H9 (cell line): ENCODE results near the gene TSNAXIP1. TPM values are rescaled to one million over a fixed set of nuclear protein-coding genes. Genes with fewer than 3 reads are reported as not detected.

ENCODE experiments used
- DNase-seq: peaks from one replicate; pipeline ENCODE4 v3.0.0-alpha.2; 2017
- H2AFZ ChIP-seq: one replicate; pipeline ENCODE4 v1.6.1; 2013; ENCODE audit warnings: mild to moderate bottlenecking, low read length, control low read depth, moderate library complexity
- H2AK5ac ChIP-seq: 2 replicates; pipeline ENCODE4 v1.6.1; 2013; ENCODE audit warnings: low read length, control low read depth, mixed read lengths; ENCODE audit not compliant: insufficient read length
- H2BK120ac ChIP-seq: one replicate; pipeline ENCODE4 v1.6.1; 2013; ENCODE audit warnings: low read depth, mild to moderate bottlenecking, low read length, control low read depth, inconsistent platforms; ENCODE audit not compliant: poor library complexity, severe bottlenecking
- H2BK12ac ChIP-seq: 2 replicates; pipeline ENCODE4 v1.6.1; 2013; ENCODE audit warnings: low read length, control low read depth, mixed read lengths, low read depth; ENCODE audit not compliant: insufficient read length
- H2BK15ac ChIP-seq: 2 replicates; pipeline ENCODE4 v1.6.1; 2013; ENCODE audit warnings: low read depth, low read length, control low read depth
- H2BK20ac ChIP-seq: one replicate; pipeline ENCODE4 v1.6.1; 2013; ENCODE audit warnings: low read depth, mild to moderate bottlenecking, low read length, control low read depth, inconsistent platforms; ENCODE audit not compliant: poor library complexity, severe bottlenecking
- H2BK5ac ChIP-seq: 2 replicates; pipeline ENCODE4 v1.6.1; 2013; ENCODE audit warnings: low read length, control low read depth, mixed read lengths; ENCODE audit not compliant: insufficient read length
- H3K14ac ChIP-seq: 2 replicates; pipeline ENCODE4 v1.6.1; 2013; ENCODE audit warnings: low read length, control low read depth; ENCODE audit not compliant: insufficient read depth
- H3K18ac ChIP-seq: 2 replicates; pipeline ENCODE4 v1.6.1; 2013; ENCODE audit warnings: low read depth, mild to moderate bottlenecking, mixed read lengths, low read length, control low read depth; ENCODE audit not compliant: insufficient read length
- H3K23ac ChIP-seq: 2 replicates; pipeline ENCODE4 v1.6.1; 2013; ENCODE audit warnings: low read length, control low read depth, mixed read lengths, low read depth; ENCODE audit not compliant: insufficient read length
- H3K23me2 ChIP-seq: 2 replicates; pipeline ENCODE4 v1.6.1; 2013; ENCODE audit warnings: low read depth, mild to moderate bottlenecking, mixed read lengths, low read length, control low read depth; ENCODE audit not compliant: insufficient read length, poor library complexity, severe bottlenecking
- H3K27ac ChIP-seq: 2 replicates; pipeline ENCODE4 v1.5.1; 2013; ENCODE audit warnings: low read length, control low read depth, mixed read lengths, low read depth; ENCODE audit not compliant: insufficient read length
- H3K27me3 ChIP-seq: 2 replicates; pipeline ENCODE4 v1.6.1; 2013; ENCODE audit warnings: low read length, control low read depth, inconsistent platforms; ENCODE audit not compliant: insufficient read depth
- H3K4ac ChIP-seq: 2 replicates; pipeline ENCODE4 v1.6.1; 2013; ENCODE audit warnings: low read depth, mild to moderate bottlenecking, control low read depth, inconsistent platforms, low read length, moderate library complexity
- H3K4me1 ChIP-seq: 2 replicates; pipeline ENCODE4 v1.6.1; 2013; ENCODE audit warnings: low read length, control low read depth, inconsistent platforms; ENCODE audit not compliant: insufficient read depth
- H3K4me2 ChIP-seq: 2 replicates; pipeline ENCODE4 v1.6.1; 2013; ENCODE audit warnings: low read length, control low read depth, mixed read lengths; ENCODE audit not compliant: insufficient read length, insufficient read depth
- H3K56ac ChIP-seq: 2 replicates; pipeline ENCODE4 v1.6.1; 2013; ENCODE audit warnings: low read depth, mild to moderate bottlenecking, mixed read lengths, low read length, control low read depth; ENCODE audit not compliant: insufficient read length
- H3K79me1 ChIP-seq: 2 replicates; pipeline ENCODE4 v1.6.1; 2013; ENCODE audit warnings: low read depth, mild to moderate bottlenecking, moderate library complexity, low read length, control low read depth, inconsistent platforms; ENCODE audit not compliant: insufficient read depth, poor library complexity, severe bottlenecking
- H3K79me2 ChIP-seq: 2 replicates; pipeline ENCODE4 v1.6.1; 2013; ENCODE audit warnings: low read length, control low read depth, inconsistent platforms; ENCODE audit not compliant: insufficient read depth
- H3K9ac ChIP-seq: 2 replicates; pipeline ENCODE4 v1.6.1; 2013; ENCODE audit warnings: low read length, control low read depth, mixed read lengths; ENCODE audit not compliant: insufficient read length; ENCODE audit errors: extremely low read depth
- H3K9me3 ChIP-seq: one replicate; pipeline ENCODE4 v1.6.1; 2013; ENCODE audit warnings: low read depth, low read length, inconsistent platforms; ENCODE audit not compliant: control insufficient read depth
- H3T11ph ChIP-seq: one replicate; pipeline ENCODE4 v1.6.1; 2013; ENCODE audit warnings: mild to moderate bottlenecking, low read length, control low read depth, inconsistent platforms
- H4K20me1 ChIP-seq: one replicate; pipeline ENCODE4 v1.6.1; 2013; ENCODE audit not compliant: control insufficient read depth, insufficient read length, insufficient read depth
- H4K5ac ChIP-seq: 2 replicates; pipeline ENCODE4 v1.6.1; 2013; ENCODE audit warnings: low read depth, mild to moderate bottlenecking, mixed read lengths, low read length, control low read depth; ENCODE audit not compliant: insufficient read length
- H4K8ac ChIP-seq: replicated peaks from 2 replicates; pipeline ENCODE4 v1.6.1; 2013; ENCODE audit warnings: low read length, control low read depth, mixed read lengths, low read depth; ENCODE audit not compliant: insufficient read length
- H4K91ac ChIP-seq: 2 replicates; pipeline ENCODE4 v1.6.1; 2013; ENCODE audit warnings: low read depth, mild to moderate bottlenecking, moderate library complexity, mixed read lengths, low read length, control low read depth; ENCODE audit not compliant: insufficient read length
- H3K27ac Mint-ChIP-seq, 3 experiments: 2 replicates in 2 of 3; 3 replicates in 1 of 3; pipeline ENCODE4 v1.8.0; 2020 to 2021; ENCODE audit warnings: mixed read lengths in 3 of 3, mild to moderate bottlenecking in 1 of 3, moderate library complexity in 1 of 3
- H3K27me3 Mint-ChIP-seq: 2 replicates; pipeline ENCODE4 v1.8.0; 2021; ENCODE audit warnings: low read depth, mild to moderate bottlenecking, moderate library complexity, mixed read lengths
- H3K36me3 Mint-ChIP-seq, 3 experiments: 2 replicates in 2 of 3; 3 replicates in 1 of 3; pipeline ENCODE4 v1.8.0; 2020 to 2021; ENCODE audit warnings: low read depth in 3 of 3, mixed read lengths in 3 of 3; ENCODE audit not compliant: insufficient read depth in 1 of 3
- H3K4me1 Mint-ChIP-seq, 2 experiments: 2 replicates each; pipeline ENCODE4 v1.8.0; 2020; ENCODE audit warnings: mixed read lengths in 2 of 2
- H3K4me3 Mint-ChIP-seq, 2 experiments: 2 replicates in 1 of 2; 3 replicates in 1 of 2; pipeline ENCODE4 v1.8.0; 2020 to 2021; ENCODE audit warnings: mild to moderate bottlenecking in 2 of 2, mixed read lengths in 2 of 2, moderate library complexity in 1 of 2
- H3K9me3 Mint-ChIP-seq, 2 experiments: 2 replicates in 1 of 2; 3 replicates in 1 of 2; pipeline ENCODE4 v1.8.0; 2020; ENCODE audit warnings: mild to moderate bottlenecking in 2 of 2, mixed read lengths in 2 of 2, moderate library complexity in 1 of 2
- CTCF ChIP-seq: fragments of 200-600 bp; sonication (generic); conservative IDR thresholded peaks from 3 replicates; pipeline ENCODE4 v1.8.0; 2021; ENCODE audit warnings: antibody characterized with exemption, mild to moderate bottlenecking
- WGBS: extraction: QIAGEN DNeasy Blood & Tissue Kit; methylation state at CpG from one replicate; pipeline ENCODE4 v1.1.7; 2013; ENCODE audit warnings: missing lambda C conversion rate, low lambda C conversion rate, mixed read lengths; ENCODE audit not compliant: insufficient read length; ENCODE audit errors: extremely low coverage; 5-methylcytosine and 5-hydroxymethylcytosine counted together
- total RNA-seq: library from RNA; stranded (reverse); gene quantifications from 2 replicates; pipeline ENCODE4 v1.2.1, GENCODE V29; 2021

The TSNAXIP1 gene
- total RNA-seq, 1 experiment from 2014 or later = 1.3 TPM

DNA sequence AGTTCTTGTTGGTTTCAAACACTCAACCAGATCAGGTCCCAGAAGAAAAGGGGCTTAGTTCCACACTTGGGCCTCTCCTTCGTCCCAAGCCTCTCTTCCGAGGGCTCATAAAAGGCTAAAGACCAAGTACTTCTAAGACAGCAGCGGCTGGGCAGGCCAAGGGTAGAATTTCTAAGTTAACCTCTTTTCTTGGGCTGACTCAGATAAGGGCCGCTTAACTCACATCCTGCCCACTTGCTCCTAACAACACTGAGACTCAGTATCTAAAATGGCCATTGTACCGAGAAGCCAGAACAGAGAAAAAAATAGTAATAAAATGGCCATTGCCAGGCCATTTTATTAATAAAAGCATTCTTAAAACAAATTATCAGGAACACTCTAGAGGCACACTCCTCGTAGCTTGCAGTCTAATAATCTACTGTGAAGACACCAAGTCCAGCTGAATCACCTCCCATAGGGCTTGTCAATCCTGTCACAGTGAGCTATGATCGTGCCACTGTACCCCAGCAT is 42.5 kb upstream of the TSNAXIP1 start:
- no peak overlapping the region for H3K56ac ChIP-seq
- no peaks in the 10 kb centered on the region for H3K79me1 ChIP-seq
- H3K14ac ChIP-seq = no peak overlapping the region
- H4K20me1 ChIP-seq = no peaks in the 10 kb centered on the region
- Mint-ChIP-seq H3K4me1 (0 out of 4 replicates have a peak, but pooled peaks cover 0 to 3% of the 10 kb centered on the region in 2 experiments), H3K4me3 (no peak overlapping the region), H3K36me3 (peaks cover 0 to 9% (median 0%) of the 10 kb centered on the region in 3 experiments; a peak in 4 of 7 replicates), H3K27me3 (no peaks in the 10 kb centered on the region), H3K27ac (peak overlapping the region in 2 of 3 experiments; percentile 4 to 73; a peak in 1 of 7 replicates), H3K9me3 (no peaks in the 10 kb centered on the region)
- H3K18ac ChIP-seq = no peak overlapping the region
- no peak overlapping the region for H2BK15ac ChIP-seq
- H3K23me2 ChIP-seq = no peaks in the 10 kb centered on the region
- no peak overlapping the region for H4K91ac ChIP-seq
- no peaks in the 10 kb centered on the region for H3K27me3 ChIP-seq
- H2BK120ac ChIP-seq = no peak overlapping the region
- H4K5ac ChIP-seq = no peak overlapping the region
- no peak overlapping the region for H2AFZ ChIP-seq
- no CpG with 5 or more reads among the region's 7 CpGs for WGBS
- no peak overlapping the region for H3K23ac ChIP-seq
- H2BK20ac ChIP-seq = no peak overlapping the region
- no peak overlapping the region for H3T11ph ChIP-seq
- H3K79me2 ChIP-seq = no peaks in the 10 kb centered on the region
- no peak overlapping the region for H4K8ac ChIP-seq
- H2BK12ac ChIP-seq = no peak overlapping the region
- no peak for DNase-seq
- H2BK5ac ChIP-seq = no peak overlapping the region
- no peak overlapping the region for H3K4me2 ChIP-seq
- no peak overlapping the region for H3K9ac ChIP-seq
- no peaks in the 10 kb centered on the region for H3K4me1 ChIP-seq
- H3K4ac ChIP-seq = no peak overlapping the region
- H2AK5ac ChIP-seq = no peak overlapping the region
- no peaks in the 10 kb centered on the region for H3K9me3 ChIP-seq
- H3K27ac ChIP-seq = no peak overlapping the region
- TF ChIP-seq CTCF = no peak
